Measurements from ENCODE around the gene FBXW5. TPM values are rescaled to one million over a fixed set of nuclear protein-coding genes. Genes with fewer than 3 reads are reported as not detected.
A peak's percentile ranks its signal among the peaks of the same experiment; 100 is the strongest.

FBXW5 gene
- total RNA-seq, 1 experiment from 2014 or later: 118 TPM

- DNase-seq (ENCODE audit: low spot score): no peak
- in situ Hi-C loops (cut with HindIII; ENCODE audit: low sequenced_read_pairs): no loop called here
Measured at GRCh38 chr9:136923881-136924280, 20.7 kb downstream of the FBXW5 start.

GRCh38 chr9:136922540-136922939, 22.0 kb downstream of the FBXW5 start:
- in situ Hi-C loops (cut with HindIII; ENCODE audit: low sequenced_read_pairs): no loop called here
- no peak for DNase-seq (ENCODE audit: low spot score)

GRCh38 chr9:136921718-136922117, 22.8 kb downstream of the FBXW5 start:
- no peak for DNase-seq (ENCODE audit: low spot score)

GRCh38 chr9:136921307-136921706, 23.2 kb downstream of the FBXW5 start:
- in situ Hi-C loops (cut with HindIII; ENCODE audit: low sequenced_read_pairs): no loop called here
- no peak for DNase-seq (ENCODE audit: low spot score)

More at GRCh38 chr9:136921718-136922117, 22.8 kb downstream of the FBXW5 start:
- in situ Hi-C loops (cut with HindIII; ENCODE audit: low sequenced_read_pairs): no loop called here

GRCh38 chr9:136920734-136921231, 23.8 kb downstream of the FBXW5 start:
- no peak for DNase-seq (ENCODE audit: low spot score)
- in situ Hi-C loops (cut with HindIII; ENCODE audit: low sequenced_read_pairs): no loop called here

GRCh38 chr9:136920069-136920468, 24.5 kb downstream of the FBXW5 start:
- DNase-seq (ENCODE audit: low spot score): no peak
- in situ Hi-C loops (cut with HindIII; ENCODE audit: low sequenced_read_pairs): no loop called here

- in situ Hi-C loops (cut with HindIII; ENCODE audit: low sequenced_read_pairs): no loop called here
- no peak for DNase-seq (ENCODE audit: low spot score)
Measured at GRCh38 chr9:136917902-136918301, 26.6 kb downstream of the FBXW5 start.

- in situ Hi-C loops (cut with HindIII; ENCODE audit: low sequenced_read_pairs): no loop called here
- peak; percentile 58 for DNase-seq (ENCODE audit: low spot score)
Measured at GRCh38 chr9:136916330-136917184, 28.0 kb downstream of the FBXW5 start.

GRCh38 chr9:136915632-136916329, 28.8 kb downstream of the FBXW5 start:
- no peak for DNase-seq (ENCODE audit: low spot score)
- in situ Hi-C loops (cut with HindIII; ENCODE audit: low sequenced_read_pairs): no loop called here

GRCh38 chr9:136913701-136914438, 30.7 kb downstream of the FBXW5 start:
- in situ Hi-C loops (cut with HindIII; ENCODE audit: low sequenced_read_pairs): no loop called here
- DNase-seq (ENCODE audit: low spot score): no peak

- no peak for DNase-seq (ENCODE audit: low spot score)
- in situ Hi-C loops (cut with HindIII; ENCODE audit: low sequenced_read_pairs): no loop called here
Measured at GRCh38 chr9:136910901-136911245, 33.7 kb downstream of the FBXW5 start.

GRCh38 chr9:136910197-136910900, 34.2 kb downstream of the FBXW5 start:
- in situ Hi-C loops (cut with HindIII; ENCODE audit: low sequenced_read_pairs): no loop called here
- no peak for DNase-seq (ENCODE audit: low spot score)

- DNase-seq (ENCODE audit: low spot score): peak; percentile 69
- in situ Hi-C loops (cut with HindIII; ENCODE audit: low sequenced_read_pairs): no loop called here
Measured at GRCh38 chr9:136907011-136907914, 37.3 kb downstream of the FBXW5 start.

GRCh38 chr9:136906266-136906665, 38.3 kb downstream of the FBXW5 start:
- in situ Hi-C loops (cut with HindIII; ENCODE audit: low sequenced_read_pairs): no loop called here
- no peak for DNase-seq (ENCODE audit: low spot score)

- no peak for DNase-seq (ENCODE audit: low spot score)
- in situ Hi-C loops (cut with HindIII; ENCODE audit: low sequenced_read_pairs): no loop called here
Measured at GRCh38 chr9:136903041-136903554, 41.4 kb downstream of the FBXW5 start.

- DNase-seq (ENCODE audit: low spot score): no peak
- in situ Hi-C loops (cut with HindIII; ENCODE audit: low sequenced_read_pairs): no loop called here
Measured at GRCh38 chr9:136902259-136902821, 42.2 kb downstream of the FBXW5 start.

- in situ Hi-C loops (cut with HindIII; ENCODE audit: low sequenced_read_pairs): no loop called here
- DNase-seq (ENCODE audit: low spot score): no peak
Measured at GRCh38 chr9:136901516-136902258, 42.9 kb downstream of the FBXW5 start.
